MG63 (cell line): ENCODE data around the gene DCDC2C. TPM values are rescaled to one million over a fixed set of nuclear protein-coding genes. Genes with fewer than 3 reads are reported as not detected.
"Not testable (repeated sequence)": the region's sequence is repeated elsewhere in the genome, so short reads cannot be mapped to it uniquely, and the experiment has no call there.

Experiments
- DNase-seq: peaks from one replicate; pipeline ENCODE4 v3.0.0-alpha.2; 2020
- H3K27me3 ChIP-seq: fragments of 250-450 bp; sonication (Bioruptor Pico); 2 replicates; pipeline ENCODE4 v1.5.1; 2020; ENCODE audit warnings: mild to moderate bottlenecking, moderate library complexity
- H3K36me3 ChIP-seq: fragments of 250-450 bp; sonication (Bioruptor Pico); 2 replicates; pipeline ENCODE4 v1.5.1; 2020; ENCODE audit warnings: mild to moderate bottlenecking, moderate library complexity
- H3K4me3 ChIP-seq: fragments of 250-450 bp; sonication (Bioruptor Pico); 2 replicates; pipeline ENCODE4 v1.5.1; 2020; ENCODE audit warnings: mild to moderate bottlenecking, moderate library complexity
- H3K9me3 ChIP-seq: fragments of 250-450 bp; sonication (Bioruptor Pico); 2 replicates; pipeline ENCODE4 v1.5.1; 2020; ENCODE audit warnings: mild to moderate bottlenecking, moderate library complexity
- total RNA-seq: library from RNA; depleted of rRNA; stranded (reverse); fragments of >200 nt; shearing (Covaris generic); gene quantifications from 2 replicates; pipeline ENCODE4 v1.2.3, GENCODE V29; 2014; ENCODE audit warnings: low replicate concordance

The DCDC2C gene
- total RNA-seq, 1 experiment from 2014 or later: not detected

- DNase-seq: no peak
- Histone ChIP-seq H3K4me3 (no peak overlapping the region), H3K36me3 (no peaks in the 10 kb centered on the region), H3K9me3 (no peaks in the 10 kb centered on the region), H3K27me3 (no peaks in the 10 kb centered on the region)
These were observed 102.8 kb downstream of the DCDC2C start for GRCh38 chr2:3806168-3806567.

DNA sequence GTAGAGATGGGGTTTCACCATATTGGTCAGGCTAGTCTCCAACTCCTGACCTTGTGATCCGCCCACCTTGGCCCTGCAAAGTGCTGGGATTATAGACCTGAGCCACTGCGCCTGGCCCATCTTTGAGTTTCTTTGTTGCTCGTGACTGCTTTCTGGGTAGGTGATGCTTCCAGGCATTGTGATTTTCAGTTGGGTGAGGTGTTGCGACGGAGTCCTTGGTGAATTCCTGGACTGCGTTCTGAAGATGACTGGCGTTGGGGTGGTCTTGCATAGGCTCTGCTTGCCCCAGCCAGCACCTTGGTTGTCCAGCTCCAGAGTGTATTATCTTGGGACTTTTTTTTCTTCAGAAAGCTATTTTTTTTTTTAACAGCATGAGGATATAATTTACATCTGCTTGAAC is 103.4 kb downstream of the DCDC2C start:
- H3K4me3 ChIP-seq: no peak overlapping the region
- H3K9me3 ChIP-seq: no peaks in the 10 kb centered on the region
- no peak for DNase-seq
- H3K27me3 ChIP-seq: no peaks in the 10 kb centered on the region
- H3K36me3 ChIP-seq: no peaks in the 10 kb centered on the region

GRCh38 chr2:3807853-3808252 is 104.5 kb downstream of the DCDC2C start:
- Histone ChIP-seq H3K9me3 (no peaks in the 10 kb centered on the region), H3K4me3 (no peak overlapping the region), H3K27me3 (no peaks in the 10 kb centered on the region), H3K36me3 (no peaks in the 10 kb centered on the region)
- no peak for DNase-seq

DNA sequence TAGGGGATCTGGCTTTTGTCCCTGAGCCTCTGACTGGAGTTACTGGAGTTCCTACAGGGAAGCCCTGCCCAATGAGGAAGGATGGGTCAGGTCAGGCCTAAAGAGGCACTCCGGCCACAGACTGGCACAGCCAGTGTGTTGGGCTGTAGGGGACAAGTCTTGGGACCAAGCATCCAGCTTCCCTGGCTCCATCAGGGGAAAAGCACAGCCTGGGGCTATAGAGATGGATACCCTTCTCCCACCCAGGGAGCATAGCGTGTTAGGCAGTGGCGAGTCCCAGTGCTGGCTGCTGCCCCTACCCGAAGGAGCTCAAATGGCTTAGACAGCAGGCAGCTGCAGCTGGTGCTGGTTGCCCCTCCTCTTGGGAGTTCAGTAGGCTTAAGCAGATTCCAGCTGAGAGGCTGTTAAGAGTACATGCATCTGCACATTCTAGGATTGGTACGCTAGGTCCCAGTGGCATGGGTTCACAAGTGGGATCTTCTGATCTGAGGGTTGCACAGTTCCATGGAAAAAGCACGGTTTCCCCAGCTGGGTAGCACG is 111.4 kb downstream of the DCDC2C start:
- no peaks in the 10 kb centered on the region for H3K9me3 ChIP-seq

GRCh38 chr2:3817144-3817543 is 113.8 kb downstream of the DCDC2C start:
- not testable (repeated sequence) for DNase-seq, H3K36me3 ChIP-seq, H3K27me3 ChIP-seq, H3K9me3 ChIP-seq, H3K4me3 ChIP-seq

More for the DNA sequence above, 111.4 kb downstream of the DCDC2C start:
- Histone ChIP-seq H3K4me3 (no peak overlapping the region), H3K36me3 (no peaks in the 10 kb centered on the region), H3K27me3 (no peaks in the 10 kb centered on the region)
- DNase-seq: no peak

GRCh38 chr2:3823748-3824147 is 120.4 kb downstream of the DCDC2C start:
- Histone ChIP-seq H3K4me3 (no peak overlapping the region), H3K27me3 (no peaks in the 10 kb centered on the region), H3K9me3 (no peaks in the 10 kb centered on the region), H3K36me3 (no peaks in the 10 kb centered on the region)
- peak; percentile 20 for DNase-seq

DNA sequence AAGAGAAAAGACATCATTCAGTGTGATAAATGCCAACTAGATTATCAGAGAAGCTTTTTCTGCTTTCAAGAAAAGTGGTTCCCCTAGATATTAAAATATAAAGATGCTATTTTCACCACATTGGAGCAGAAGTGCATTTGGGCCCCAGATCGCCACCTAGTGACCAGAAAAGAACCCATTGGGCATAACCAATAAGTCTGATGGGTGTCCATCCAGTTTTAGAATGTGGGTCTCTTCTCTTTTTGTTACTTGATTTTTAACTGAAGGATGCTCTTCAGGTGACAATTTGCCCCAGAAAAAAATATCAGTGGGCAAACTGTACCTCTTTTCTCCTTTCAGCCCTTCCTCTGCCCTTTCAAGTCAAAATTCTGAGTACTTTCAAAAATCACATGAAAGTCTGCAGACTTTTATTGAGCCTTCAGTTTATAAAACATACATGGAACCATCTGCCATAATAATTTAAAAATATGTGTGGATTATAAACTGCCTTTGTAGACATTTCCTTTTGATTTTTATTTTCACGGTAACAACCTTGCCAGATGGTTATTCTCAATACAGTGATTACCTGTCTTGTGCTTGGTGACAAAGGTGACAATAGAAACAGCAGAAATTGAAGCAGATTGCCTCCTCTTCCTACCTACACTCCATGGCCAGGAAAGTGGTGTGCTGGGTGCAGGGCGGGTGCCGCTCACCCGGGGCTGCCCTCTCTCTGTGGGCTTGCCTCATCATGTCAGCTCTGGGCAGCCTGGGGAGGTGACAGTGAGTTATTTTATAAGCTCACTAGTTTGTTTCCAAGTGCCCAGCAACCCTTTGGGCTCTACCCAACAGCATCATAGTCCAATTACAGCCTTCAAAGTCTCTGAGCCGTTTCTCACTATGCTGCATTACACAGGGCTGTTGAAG is 124.5 kb downstream of the DCDC2C start:
- no peak for DNase-seq
- Histone ChIP-seq H3K36me3 (no peaks in the 10 kb centered on the region), H3K9me3 (no peaks in the 10 kb centered on the region), H3K4me3 (no peak overlapping the region), H3K27me3 (no peaks in the 10 kb centered on the region)

GRCh38 chr2:3830796-3831195 is 127.4 kb downstream of the DCDC2C start:
- DNase-seq: no peak
- Histone ChIP-seq H3K4me3 (no peak overlapping the region), H3K36me3 (no peaks in the 10 kb centered on the region), H3K27me3 (no peaks in the 10 kb centered on the region), H3K9me3 (no peaks in the 10 kb centered on the region)

DNA sequence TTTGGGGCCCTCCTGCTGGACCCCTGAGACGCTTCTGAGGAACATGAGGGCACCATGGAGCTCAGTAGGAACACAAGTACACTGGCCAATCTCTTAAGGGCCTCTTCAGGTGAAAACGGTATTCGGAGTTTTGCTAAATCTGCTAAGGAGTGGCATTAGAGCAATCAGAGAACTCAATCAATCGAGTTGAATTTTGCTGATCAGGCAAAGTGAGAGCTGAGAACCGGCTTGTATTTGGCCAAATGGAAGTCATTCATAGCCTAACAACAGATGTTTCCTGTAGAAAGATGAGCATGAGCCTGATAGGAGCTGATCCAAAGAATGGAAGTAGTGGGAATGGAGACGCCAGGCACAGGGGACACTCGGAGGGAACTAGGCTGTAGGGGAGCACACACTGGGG is 133.7 kb downstream of the DCDC2C start:
- DNase-seq: no peak
- Histone ChIP-seq H3K27me3 (peaks cover 6% of the 10 kb centered on the region; the same call in 1 of the 2 replicates), H3K36me3 (no peaks in the 10 kb centered on the region), H3K9me3 (no peaks in the 10 kb centered on the region), H3K4me3 (no peak overlapping the region)

GRCh38 chr2:3838348-3838747 is 135.0 kb downstream of the DCDC2C start:
- H3K27me3 ChIP-seq: peaks cover 6% of the 10 kb centered on the region; the same call in 1 of the 2 replicates
- no peaks in the 10 kb centered on the region for H3K9me3 ChIP-seq
- no peak for DNase-seq
- H3K4me3 ChIP-seq: no peak overlapping the region
- no peaks in the 10 kb centered on the region for H3K36me3 ChIP-seq

- H3K27me3 ChIP-seq: peaks cover 6% of the 10 kb centered on the region; the same call in 1 of the 2 replicates
- no peaks in the 10 kb centered on the region for H3K36me3 ChIP-seq
- no peak for DNase-seq
- H3K9me3 ChIP-seq: no peaks in the 10 kb centered on the region
- no peak overlapping the region for H3K4me3 ChIP-seq
These were observed 136.1 kb downstream of the DCDC2C start for GRCh38 chr2:3839476-3839875.

DNA sequence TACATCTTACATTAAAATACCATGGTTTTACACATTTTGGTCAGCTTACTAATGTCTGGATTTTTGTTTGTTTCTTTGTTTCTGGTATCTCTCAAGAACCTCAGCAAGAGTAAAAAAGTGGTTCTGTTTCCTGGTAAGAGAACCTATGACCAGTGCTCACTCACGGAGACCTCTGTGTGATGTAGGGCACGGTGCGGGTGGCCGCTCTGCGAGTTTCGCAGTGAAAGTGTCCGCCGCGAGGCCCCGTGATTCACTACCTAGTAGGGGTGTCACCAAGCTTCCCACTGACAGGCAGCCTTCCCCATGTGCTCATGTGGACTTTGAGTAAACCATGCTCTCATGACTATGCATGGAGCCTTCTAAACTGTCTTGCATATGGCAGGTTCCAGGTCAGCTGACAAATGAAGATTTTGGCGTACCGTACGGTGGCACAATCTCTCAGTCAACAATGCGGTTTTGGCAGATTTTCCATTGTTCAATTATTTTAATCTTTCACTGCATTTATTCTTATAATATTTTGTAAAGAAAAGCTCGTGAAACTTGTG is 137.3 kb downstream of the DCDC2C start:
- no peaks in the 10 kb centered on the region for H3K36me3 ChIP-seq
- DNase-seq: no peak

GRCh38 chr2:3847397-3848052 is 144.2 kb downstream of the DCDC2C start:
- no peak for DNase-seq

More for the DNA sequence above, 137.3 kb downstream of the DCDC2C start:
- Histone ChIP-seq H3K9me3 (no peaks in the 10 kb centered on the region), H3K27me3 (peaks cover 6% of the 10 kb centered on the region; the same call in 1 of the 2 replicates), H3K4me3 (no peak overlapping the region)

GRCh38 chr2:3848776-3849175 is 145.4 kb downstream of the DCDC2C start:
- no peak for DNase-seq
- Histone ChIP-seq H3K36me3 (no peaks in the 10 kb centered on the region), H3K9me3 (no peaks in the 10 kb centered on the region), H3K4me3 (no peak overlapping the region), H3K27me3 (peaks cover 14% of the 10 kb centered on the region; the same call in 1 of the 2 replicates)

More at GRCh38 chr2:3847397-3848052, 144.2 kb downstream of the DCDC2C start:
- no peaks in the 10 kb centered on the region for H3K36me3 ChIP-seq
- H3K4me3 ChIP-seq: no peak overlapping the region
- H3K27me3 ChIP-seq: peaks cover 14% of the 10 kb centered on the region; the same call in 1 of the 2 replicates
- H3K9me3 ChIP-seq: no peaks in the 10 kb centered on the region

DNA sequence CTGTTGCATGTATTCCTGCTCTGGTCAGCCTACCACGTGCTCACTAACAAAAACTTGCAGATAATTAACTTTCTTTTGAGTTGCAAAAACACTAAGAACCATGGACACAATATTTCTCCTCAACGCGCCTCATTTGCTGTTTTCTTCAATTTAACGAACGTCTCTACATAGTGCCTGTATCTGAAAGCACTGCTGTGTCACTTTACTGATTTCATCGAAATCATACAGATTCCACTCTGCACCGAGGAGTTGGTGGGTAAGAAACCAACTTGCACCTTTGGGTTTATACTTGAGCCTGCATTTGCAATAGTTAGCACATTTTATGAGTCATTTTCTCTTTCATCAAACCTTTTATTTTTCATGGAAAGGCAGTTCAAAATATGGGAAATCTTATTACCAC is 145.8 kb downstream of the DCDC2C start:
- no peaks in the 10 kb centered on the region for H3K36me3 ChIP-seq
- no peak overlapping the region for H3K4me3 ChIP-seq
- H3K27me3 ChIP-seq: peaks cover 14% of the 10 kb centered on the region; the same call in 1 of the 2 replicates
- no peaks in the 10 kb centered on the region for H3K9me3 ChIP-seq
- DNase-seq: no peak

DNA sequence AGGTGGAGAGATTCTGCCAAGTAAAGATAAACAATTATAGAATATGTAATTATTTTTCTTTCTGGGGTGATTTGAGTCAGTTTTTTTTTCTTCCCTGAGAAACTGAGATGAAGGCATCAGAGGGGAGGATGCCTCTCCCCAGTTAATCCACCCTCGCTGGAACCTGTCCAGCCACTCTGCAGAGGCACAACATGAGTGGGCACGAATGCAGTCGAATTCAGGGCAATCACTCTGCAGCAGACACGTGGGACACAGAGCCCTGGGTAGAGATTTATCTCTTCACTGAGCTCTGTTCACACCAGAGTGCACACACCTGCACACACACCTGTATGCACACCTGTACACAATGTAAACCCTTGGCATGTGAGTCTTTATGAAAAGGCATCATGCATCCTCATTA is 154.2 kb downstream of the DCDC2C start:
- no peak for DNase-seq
- H3K4me3 ChIP-seq: no peak overlapping the region
- no peaks in the 10 kb centered on the region for H3K27me3 ChIP-seq
- H3K36me3 ChIP-seq: no peaks in the 10 kb centered on the region
- H3K9me3 ChIP-seq: no peaks in the 10 kb centered on the region
